Dendritic cell treated with granulocyte-macrophage colony-stimulating factor and Interleukin-4, amounts not matched to agents 40 ng/mL and 50 ng/mL, for 4 days (primary cell): ENCODE measurements around the gene DOK4.

Experiments
- H3K27ac Mint-ChIP-seq: one replicate; pipeline ENCODE4 v1.8.0; 2022; ENCODE audit warnings: mild to moderate bottlenecking, mixed read lengths
- H3K27me3 Mint-ChIP-seq: one replicate; pipeline ENCODE4 v1.8.0; 2022; ENCODE audit warnings: mild to moderate bottlenecking, mixed read lengths
- H3K36me3 Mint-ChIP-seq: one replicate; pipeline ENCODE4 v1.8.0; 2022; ENCODE audit warnings: low read depth, mixed read lengths
- H3K4me1 Mint-ChIP-seq: one replicate; pipeline ENCODE4 v1.8.0; 2022; ENCODE audit warnings: low read depth, mixed read lengths
- H3K4me3 Mint-ChIP-seq: one replicate; pipeline ENCODE4 v1.8.0; 2022; ENCODE audit warnings: mild to moderate bottlenecking, moderate library complexity, mixed read lengths
- H3K9me3 Mint-ChIP-seq: one replicate; pipeline ENCODE4 v1.8.0; 2022; ENCODE audit warnings: mixed read lengths
- intact Hi-C: fragments of 100-400 bp; cut with micrococcal nuclease; formaldehyde crosslinking; loops from one replicate; pipeline ENCODE4 v1.15.0; 2022

DOK4 gene

GRCh38 chr16:57528499-57529390, 42.5 kb upstream of the DOK4 start:
- Mint-ChIP-seq H3K4me1 (peaks cover 58% of the 10 kb centered on the region), H3K27ac (no peak overlapping the region), H3K9me3 (no peaks in the 10 kb centered on the region), H3K4me3 (no peak overlapping the region), H3K36me3 (no peaks in the 10 kb centered on the region), H3K27me3 (peaks cover 87% of the 10 kb centered on the region)
- intact Hi-C loops, result no loop called here

GRCh38 chr16:57527610-57528360, 41.5 kb upstream of the DOK4 start:
- Mint-ChIP-seq H3K4me1 (peaks cover 58% of the 10 kb centered on the region), H3K36me3 (no peaks in the 10 kb centered on the region), H3K9me3 (no peaks in the 10 kb centered on the region), H3K27me3 (peaks cover 87% of the 10 kb centered on the region), H3K4me3 (no peak overlapping the region), H3K27ac (no peak overlapping the region)
- intact Hi-C loops, result no loop called here

GRCh38 chr16:57527027-57527426, 40.7 kb upstream of the DOK4 start:
- H3K36me3 Mint-ChIP-seq, result no peaks in the 10 kb centered on the region
- H3K9me3 Mint-ChIP-seq, result no peaks in the 10 kb centered on the region
- H3K4me3 Mint-ChIP-seq, result no peak overlapping the region
- intact Hi-C loops, result no loop called here
- peaks cover 87% of the 10 kb centered on the region for H3K27me3 Mint-ChIP-seq
- no peak overlapping the region for H3K27ac Mint-ChIP-seq
- H3K4me1 Mint-ChIP-seq, result peaks cover 61% of the 10 kb centered on the region

GRCh38 chr16:57526498-57526897, 40.2 kb upstream of the DOK4 start:
- Mint-ChIP-seq H3K27me3 (peaks cover 87% of the 10 kb centered on the region), H3K27ac (no peak overlapping the region)

GRCh38 chr16:57525761-57526160, 39.5 kb upstream of the DOK4 start:
- intact Hi-C loops, result no loop called here
- H3K27ac Mint-ChIP-seq, result no peak overlapping the region
- H3K9me3 Mint-ChIP-seq, result no peaks in the 10 kb centered on the region
- no peaks in the 10 kb centered on the region for H3K36me3 Mint-ChIP-seq
- peaks cover 87% of the 10 kb centered on the region for H3K27me3 Mint-ChIP-seq
- no peak overlapping the region for H3K4me3 Mint-ChIP-seq
- peaks cover 49% of the 10 kb centered on the region for H3K4me1 Mint-ChIP-seq

More at GRCh38 chr16:57526498-57526897, 40.2 kb upstream of the DOK4 start:
- H3K36me3 Mint-ChIP-seq, result no peaks in the 10 kb centered on the region
- peaks cover 57% of the 10 kb centered on the region for H3K4me1 Mint-ChIP-seq
- intact Hi-C loops, result no loop called here
- H3K9me3 Mint-ChIP-seq, result no peaks in the 10 kb centered on the region
- no peak overlapping the region for H3K4me3 Mint-ChIP-seq

- Mint-ChIP-seq H3K36me3 (no peaks in the 10 kb centered on the region), H3K4me3 (no peak overlapping the region), H3K27ac (no peak overlapping the region), H3K27me3 (peaks cover 87% of the 10 kb centered on the region), H3K9me3 (no peaks in the 10 kb centered on the region), H3K4me1 (peaks cover 39% of the 10 kb centered on the region)
- intact Hi-C loops, result no loop called here
Measured at GRCh38 chr16:57522960-57523359, 36.7 kb upstream of the DOK4 start.

GRCh38 chr16:57519796-57520360, 33.6 kb upstream of the DOK4 start:
- Mint-ChIP-seq H3K27me3 (peaks cover 79% of the 10 kb centered on the region), H3K4me1 (peaks cover 19% of the 10 kb centered on the region), H3K9me3 (no peaks in the 10 kb centered on the region), H3K27ac (no peak overlapping the region), H3K4me3 (no peak overlapping the region), H3K36me3 (no peaks in the 10 kb centered on the region)
- intact Hi-C loops, result loop anchor here (2.0 to 5.0 kb wide), 2 partner anchors 101 to 218 kb away; no protein-coding TSS in a partner anchor

- intact Hi-C loops, result loop anchor here (2.0 to 5.0 kb wide), 2 partner anchors 100 to 217 kb away; no protein-coding TSS in a partner anchor
- Mint-ChIP-seq H3K27me3 (peaks cover 73% of the 10 kb centered on the region), H3K9me3 (no peaks in the 10 kb centered on the region), H3K4me3 (no peak overlapping the region), H3K4me1 (peaks cover 14% of the 10 kb centered on the region), H3K36me3 (no peaks in the 10 kb centered on the region), H3K27ac (no peak overlapping the region)
Measured at GRCh38 chr16:57518922-57519321, 32.6 kb upstream of the DOK4 start.

GRCh38 chr16:57518520-57518919, 32.2 kb upstream of the DOK4 start:
- Mint-ChIP-seq H3K4me1 (peaks cover 14% of the 10 kb centered on the region), H3K27ac (no peak overlapping the region), H3K27me3 (peaks cover 71% of the 10 kb centered on the region), H3K9me3 (no peaks in the 10 kb centered on the region), H3K4me3 (no peak overlapping the region), H3K36me3 (no peaks in the 10 kb centered on the region)
- intact Hi-C loops, result loop anchor here (2.0 to 5.0 kb wide), 2 partner anchors 100 to 216 kb away; no protein-coding TSS in a partner anchor

GRCh38 chr16:57517397-57518367, 31.4 kb upstream of the DOK4 start:
- intact Hi-C loops, result loop anchor here (2.0 to 5.0 kb wide), 2 partner anchors 99 to 215 kb away; no protein-coding TSS in a partner anchor
- no peak overlapping the region for H3K27ac Mint-ChIP-seq
- H3K4me3 Mint-ChIP-seq, result no peak overlapping the region
- H3K4me1 Mint-ChIP-seq, result peaks cover 7% of the 10 kb centered on the region
- no peaks in the 10 kb centered on the region for H3K36me3 Mint-ChIP-seq
- no peaks in the 10 kb centered on the region for H3K9me3 Mint-ChIP-seq
- peaks cover 70% of the 10 kb centered on the region for H3K27me3 Mint-ChIP-seq

- Mint-ChIP-seq H3K4me1 (peaks cover 5% of the 10 kb centered on the region), H3K4me3 (no peak overlapping the region), H3K9me3 (no peaks in the 10 kb centered on the region), H3K27me3 (peaks cover 61% of the 10 kb centered on the region), H3K36me3 (no peaks in the 10 kb centered on the region), H3K27ac (no peak overlapping the region)
- intact Hi-C loops, result loop anchor here (5.0 kb wide), 1 partner anchor 214 kb away; no protein-coding TSS in a partner anchor
Measured at GRCh38 chr16:57516773-57517172, 30.5 kb upstream of the DOK4 start.

GRCh38 chr16:57516176-57516725, 30.0 kb upstream of the DOK4 start:
- Mint-ChIP-seq H3K27me3 (peaks cover 56% of the 10 kb centered on the region), H3K27ac (no peak overlapping the region), H3K4me3 (no peak overlapping the region), H3K4me1 (peaks cover 5% of the 10 kb centered on the region), H3K36me3 (no peaks in the 10 kb centered on the region), H3K9me3 (no peaks in the 10 kb centered on the region)
- intact Hi-C loops, result loop anchor here (5.0 kb wide), 1 partner anchor 214 kb away; no protein-coding TSS in a partner anchor
